D721Med (cell line): ENCODE results near the gene PLAC1.

Experiments used
- DNase-seq: peaks from one replicate; pipeline ENCODE4 v3.0.0; 2011; ENCODE audit warnings: low spot score; ENCODE audit not compliant: insufficient read length
- FAIRE-seq: peaks from 2 replicates; lab custom pipeline; 2011; peaks lifted over from hg19 to GRCh38; lab: Jason Lieb, UNC
- TF ChIP-seq, protein P1 (sequence below): IDR thresholded peaks from 2 replicates; pipeline ENCODE4 v1.5.1; 2012; ENCODE audit warnings: mild to moderate bottlenecking, control low read depth; ENCODE audit not compliant: insufficient read depth; ENCODE audit errors: missing control alignments

PLAC1 gene

GRCh38 chrX:134599184-134599914 lies 58.9 kb downstream of the PLAC1 start:
- FAIRE-seq = no peak
- no peak for DNase-seq
- TF ChIP-seq, protein P1, sequence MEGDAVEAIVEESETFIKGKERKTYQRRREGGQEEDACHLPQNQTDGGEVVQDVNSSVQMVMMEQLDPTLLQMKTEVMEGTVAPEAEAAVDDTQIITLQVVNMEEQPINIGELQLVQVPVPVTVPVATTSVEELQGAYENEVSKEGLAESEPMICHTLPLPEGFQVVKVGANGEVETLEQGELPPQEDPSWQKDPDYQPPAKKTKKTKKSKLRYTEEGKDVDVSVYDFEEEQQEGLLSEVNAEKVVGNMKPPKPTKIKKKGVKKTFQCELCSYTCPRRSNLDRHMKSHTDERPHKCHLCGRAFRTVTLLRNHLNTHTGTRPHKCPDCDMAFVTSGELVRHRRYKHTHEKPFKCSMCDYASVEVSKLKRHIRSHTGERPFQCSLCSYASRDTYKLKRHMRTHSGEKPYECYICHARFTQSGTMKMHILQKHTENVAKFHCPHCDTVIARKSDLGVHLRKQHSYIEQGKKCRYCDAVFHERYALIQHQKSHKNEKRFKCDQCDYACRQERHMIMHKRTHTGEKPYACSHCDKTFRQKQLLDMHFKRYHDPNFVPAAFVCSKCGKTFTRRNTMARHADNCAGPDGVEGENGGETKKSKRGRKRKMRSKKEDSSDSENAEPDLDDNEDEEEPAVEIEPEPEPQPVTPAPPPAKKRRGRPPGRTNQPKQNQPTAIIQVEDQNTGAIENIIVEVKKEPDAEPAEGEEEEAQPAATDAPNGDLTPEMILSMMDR = no peak

DNA sequence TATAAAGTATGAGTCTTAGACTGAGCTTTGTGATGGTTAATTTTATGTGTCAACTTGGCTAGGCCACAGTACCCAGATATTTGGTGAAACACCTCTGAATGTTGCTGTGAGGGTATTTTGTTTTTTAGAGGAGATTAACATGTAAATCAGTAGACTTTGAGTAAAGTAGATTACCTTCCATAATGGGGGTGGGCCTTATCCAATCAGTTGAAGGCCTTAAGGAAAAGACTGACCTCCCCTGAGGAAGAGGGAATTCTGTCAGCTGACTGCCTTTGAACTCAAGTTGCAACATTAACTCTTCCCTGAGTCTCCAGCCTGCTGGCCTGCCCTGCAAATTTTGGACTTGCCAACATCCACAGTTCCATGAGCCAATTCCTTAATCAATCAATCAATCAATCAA lies 66.0 kb downstream of the PLAC1 start:
- DNase-seq = no peak
- no peak for FAIRE-seq
- TF ChIP-seq, protein P1 = no peak

DNA sequence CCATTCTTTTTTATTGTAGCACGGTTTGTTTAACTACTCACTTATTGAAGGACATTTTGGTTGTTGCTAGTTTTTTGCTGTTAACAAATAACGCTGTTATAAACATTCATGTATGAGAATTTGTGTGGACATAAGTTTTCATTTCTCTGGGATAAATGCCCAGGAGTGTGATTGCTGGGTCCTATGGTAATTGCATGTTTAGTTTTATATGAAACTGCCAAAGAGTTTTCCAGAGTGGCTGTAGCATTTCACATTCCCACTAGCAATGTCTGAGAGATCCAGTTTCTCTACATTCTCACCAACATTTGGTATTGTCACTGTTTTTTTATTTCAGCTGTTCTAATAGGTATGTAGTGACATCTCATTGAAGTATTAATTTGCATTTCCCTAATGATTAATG lies 66.8 kb downstream of the PLAC1 start:
- no peak for DNase-seq
- TF ChIP-seq, protein P1 = no peak
- FAIRE-seq = no peak

GRCh38 chrX:134588806-134589205 lies 69.5 kb downstream of the PLAC1 start:
- FAIRE-seq = no peak
- TF ChIP-seq, protein P1 = no peak
- DNase-seq = no peak

GRCh38 chrX:134580907-134581306 lies 77.4 kb downstream of the PLAC1 start:
- DNase-seq (no peak), FAIRE-seq (no peak)
- TF ChIP-seq, protein P1 = no peak

DNA sequence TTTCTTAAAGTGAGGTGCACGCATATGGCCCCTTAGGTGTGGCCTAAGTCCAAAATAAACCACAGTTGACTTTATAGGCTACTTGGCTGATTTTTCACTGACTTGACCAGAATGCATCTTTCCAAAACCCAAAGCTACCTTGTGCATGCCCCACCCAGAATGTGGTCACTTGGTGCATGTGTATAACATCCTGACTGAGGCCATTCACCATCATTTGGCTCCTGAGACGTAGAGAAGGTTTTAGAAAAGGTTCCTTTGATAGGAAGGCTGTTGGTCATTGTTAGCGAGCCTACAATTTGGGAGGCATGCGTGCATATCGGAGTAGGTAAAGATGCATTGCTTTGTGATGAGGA lies 84.6 kb downstream of the PLAC1 start:
- DNase-seq (no peak), FAIRE-seq (no peak)
- TF ChIP-seq, protein P1 = no peak
